Measurements from ENCODE around the gene AGPAT2.

Gene AGPAT2

GRCh38 chr9:136671646-136672430 lies 15.4 kb downstream of the AGPAT2 start:
- DNase-seq, result no peak

GRCh38 chr9:136671254-136671614 lies 16.0 kb downstream of the AGPAT2 start:
- DNase-seq, result no peak

- no peak for DNase-seq
These were observed 16.5 kb downstream of the AGPAT2 start for GRCh38 chr9:136670576-136671253.

GRCh38 chr9:136669791-136670464 lies 17.3 kb downstream of the AGPAT2 start:
- DNase-seq, result no peak

- no peak for DNase-seq
These were observed 18.1 kb downstream of the AGPAT2 start for GRCh38 chr9:136668983-136669790.

GRCh38 chr9:136667940-136668760 lies 19.1 kb downstream of the AGPAT2 start:
- no peak for DNase-seq

- no peak for DNase-seq
These were observed 19.9 kb downstream of the AGPAT2 start for GRCh38 chr9:136667214-136667939.

- DNase-seq, result no peak
These were observed 20.7 kb downstream of the AGPAT2 start for GRCh38 chr9:136666372-136667213.

- no peak for DNase-seq
These were observed 21.4 kb downstream of the AGPAT2 start for GRCh38 chr9:136665704-136666371.

- no peak for DNase-seq
These were observed 22.1 kb downstream of the AGPAT2 start for GRCh38 chr9:136665111-136665703.

GRCh38 chr9:136664000-136664915 lies 23.0 kb downstream of the AGPAT2 start:
- DNase-seq, result no peak

GRCh38 chr9:136662656-136663581 lies 24.3 kb downstream of the AGPAT2 start, which contains the start of gene EGFL7:
Gene EGFL7, plus strand, starts transcription at chr9:136662916. Its CDS starts 5,367 bp downstream, at chr9:136668283.
- DNase-seq, result no peak

GRCh38 chr9:136662326-136662655 lies 25.0 kb downstream of the AGPAT2 start:
- no peak for DNase-seq

GRCh38 chr9:136661641-136662325 lies 25.5 kb downstream of the AGPAT2 start:
- DNase-seq, result no peak

- DNase-seq, result no peak
These were observed 26.2 kb downstream of the AGPAT2 start for GRCh38 chr9:136660971-136661550.
